OCI-LY1 (cell line): Measurements from ENCODE around the gene MAP2K2.

Experiments
- H2AFZ ChIP-seq: fragments of 200-600 bp; sonication (generic), shearing (Covaris generic); 2 replicates; pipeline ENCODE4 v1.6.0; 2014; ENCODE audit warnings: antibody characterized with exemption, mild to moderate bottlenecking, low read length
- H3F3A ChIP-seq: fragments of 200-600 bp; sonication (generic), shearing (Covaris generic); 2 replicates; pipeline ENCODE4 v1.6.0; 2014; ENCODE audit warnings: mild to moderate bottlenecking, antibody characterized with exemption, low read length, moderate library complexity; ENCODE audit not compliant: insufficient read depth
- H3K27ac ChIP-seq: fragments of 200-600 bp; sonication (generic); 2 replicates; pipeline ENCODE4 v1.5.1; 2014; ENCODE audit warnings: low read length, mixed run types, mild to moderate bottlenecking, low read depth; ENCODE audit not compliant: poor library complexity, severe bottlenecking
- H3K27me3 ChIP-seq: fragments of 200-600 bp; sonication (generic); 2 replicates; pipeline ENCODE4 v1.6.0; 2014; ENCODE audit warnings: antibody characterized with exemption, mild to moderate bottlenecking, low read length, moderate library complexity; ENCODE audit not compliant: insufficient read depth
- H3K36me3 ChIP-seq: fragments of 200-600 bp; sonication (generic); 2 replicates; pipeline ENCODE4 v1.6.1; 2014; ENCODE audit warnings: mild to moderate bottlenecking, antibody characterized with exemption, low read length, moderate library complexity, mixed read lengths; ENCODE audit not compliant: insufficient read depth
- H3K4me1 ChIP-seq: fragments of 200-600 bp; sonication (generic); 2 replicates; pipeline ENCODE4 v1.5.1; 2014; ENCODE audit warnings: mild to moderate bottlenecking, low read length, moderate library complexity; ENCODE audit not compliant: insufficient read depth, severe bottlenecking
- H3K4me2 ChIP-seq: fragments of 200-600 bp; sonication (generic), shearing (Covaris generic); 2 replicates; pipeline ENCODE4 v1.6.1; 2014; ENCODE audit warnings: low read length
- H3K4me3 ChIP-seq: fragments of 200-600 bp; sonication (generic); 2 replicates; pipeline ENCODE4 v1.5.1; 2014; ENCODE audit warnings: low read length, low read depth, mild to moderate bottlenecking, mixed read lengths; ENCODE audit not compliant: poor library complexity, severe bottlenecking
- H3K79me2 ChIP-seq: fragments of 200-600 bp; shearing (Covaris generic); 2 replicates; pipeline ENCODE4 v1.6.1; 2016; ENCODE audit warnings: mixed run types, low read length, mixed read lengths; ENCODE audit not compliant: insufficient read depth
- H3K9ac ChIP-seq: fragments of 200-600 bp; sonication (generic), shearing (Covaris generic); 2 replicates; pipeline ENCODE4 v1.6.1; 2014; ENCODE audit warnings: mild to moderate bottlenecking, low read length, mixed read lengths
- H3K9me2 ChIP-seq: fragments of 200-600 bp; sonication (generic), shearing (Covaris generic); 2 replicates; pipeline ENCODE4 v1.6.1; 2014; ENCODE audit warnings: low read depth, mild to moderate bottlenecking, low read length, mixed read lengths
- H3K9me3 ChIP-seq: fragments of 200-600 bp; shearing (Covaris generic); 2 replicates; pipeline ENCODE4 v1.6.1; 2014; ENCODE audit warnings: low read length, mixed read lengths
- H4K20me1 ChIP-seq: fragments of 200-600 bp; sonication (generic), shearing (Covaris generic); 2 replicates; pipeline ENCODE4 v1.6.0; 2016; ENCODE audit warnings: mild to moderate bottlenecking, low read length; ENCODE audit not compliant: insufficient read depth
- EZH2 ChIP-seq: fragments of 200-600 bp; sonication (generic), shearing (Covaris generic); IDR thresholded peaks from 2 replicates; pipeline ENCODE4 v1.8.0; 2017; ENCODE audit warnings: borderline replicate concordance, mixed run types, mild to moderate bottlenecking, antibody characterized with exemption, low read length, moderate library complexity, mixed read lengths
- TF ChIP-seq, protein P1 (sequence below): fragments of 200-600 bp; sonication (generic), shearing (Covaris generic); IDR thresholded peaks from 2 replicates; pipeline ENCODE4 v1.5.1; 2017; ENCODE audit warnings: mild to moderate bottlenecking, antibody characterized with exemption, low read length, moderate library complexity, mixed read lengths

MAP2K2 gene

GRCh38 chr19:4101496-4101770 is 22.5 kb downstream of the MAP2K2 start:
- no peak overlapping the region for H3K4me2 ChIP-seq
- TF ChIP-seq, protein P1, sequence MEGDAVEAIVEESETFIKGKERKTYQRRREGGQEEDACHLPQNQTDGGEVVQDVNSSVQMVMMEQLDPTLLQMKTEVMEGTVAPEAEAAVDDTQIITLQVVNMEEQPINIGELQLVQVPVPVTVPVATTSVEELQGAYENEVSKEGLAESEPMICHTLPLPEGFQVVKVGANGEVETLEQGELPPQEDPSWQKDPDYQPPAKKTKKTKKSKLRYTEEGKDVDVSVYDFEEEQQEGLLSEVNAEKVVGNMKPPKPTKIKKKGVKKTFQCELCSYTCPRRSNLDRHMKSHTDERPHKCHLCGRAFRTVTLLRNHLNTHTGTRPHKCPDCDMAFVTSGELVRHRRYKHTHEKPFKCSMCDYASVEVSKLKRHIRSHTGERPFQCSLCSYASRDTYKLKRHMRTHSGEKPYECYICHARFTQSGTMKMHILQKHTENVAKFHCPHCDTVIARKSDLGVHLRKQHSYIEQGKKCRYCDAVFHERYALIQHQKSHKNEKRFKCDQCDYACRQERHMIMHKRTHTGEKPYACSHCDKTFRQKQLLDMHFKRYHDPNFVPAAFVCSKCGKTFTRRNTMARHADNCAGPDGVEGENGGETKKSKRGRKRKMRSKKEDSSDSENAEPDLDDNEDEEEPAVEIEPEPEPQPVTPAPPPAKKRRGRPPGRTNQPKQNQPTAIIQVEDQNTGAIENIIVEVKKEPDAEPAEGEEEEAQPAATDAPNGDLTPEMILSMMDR = no peak
- no peak for TF ChIP-seq EZH2
- no peak overlapping the region for H3K4me3 ChIP-seq
- H3F3A ChIP-seq = no peaks in the 10 kb centered on the region
- no peak overlapping the region for H3K27ac ChIP-seq
- peaks cover 84% of the 10 kb centered on the region for H3K36me3 ChIP-seq
- H3K9me2 ChIP-seq = no peaks in the 10 kb centered on the region
- no peaks in the 10 kb centered on the region for H4K20me1 ChIP-seq
- no peak overlapping the region for H3K9ac ChIP-seq
- no peak overlapping the region for H2AFZ ChIP-seq
- no peaks in the 10 kb centered on the region for H3K9me3 ChIP-seq
- no peaks in the 10 kb centered on the region for H3K79me2 ChIP-seq
- H3K4me1 ChIP-seq = no peaks in the 10 kb centered on the region
- no peaks in the 10 kb centered on the region for H3K27me3 ChIP-seq

GRCh38 chr19:4100647-4101495 is 23.1 kb downstream of the MAP2K2 start:
- H3K36me3 ChIP-seq = peaks cover 85% of the 10 kb centered on the region

DNA sequence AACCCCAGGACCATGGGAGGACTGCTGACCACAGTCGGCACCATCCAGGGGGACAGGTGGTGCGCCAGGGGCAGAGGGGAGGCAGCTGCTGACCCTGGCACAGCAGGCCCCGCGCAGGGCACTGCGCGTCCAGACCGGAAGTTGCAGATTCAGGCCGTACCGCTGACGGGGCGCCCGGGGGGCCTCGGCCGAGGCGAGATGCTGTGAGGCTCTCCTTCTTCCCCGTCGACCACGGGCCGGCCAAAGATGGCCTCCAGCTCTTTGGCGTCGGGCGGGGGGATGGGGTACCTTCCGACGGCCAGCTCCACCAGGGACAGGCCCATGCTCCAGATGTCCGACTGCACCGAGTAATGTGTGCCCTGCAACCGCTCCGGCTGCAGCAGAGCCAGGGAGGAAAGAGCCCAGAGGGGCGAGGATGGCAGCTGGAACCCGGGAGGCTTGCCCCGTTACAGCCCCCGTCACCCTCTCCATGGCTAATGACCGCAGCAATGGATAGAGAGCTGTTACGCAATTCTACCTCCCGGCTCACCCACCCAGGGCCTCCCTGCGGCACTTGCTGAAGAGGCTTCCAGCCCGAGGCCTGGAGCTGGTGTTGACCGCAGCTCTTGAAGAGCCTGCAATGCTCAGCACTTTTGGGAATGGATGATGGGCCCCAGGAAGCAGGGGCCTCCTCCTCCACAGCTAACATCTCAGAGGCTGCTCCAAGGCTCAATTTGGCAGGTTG is 24.7 kb downstream of the MAP2K2 start:
- no peak overlapping the region for H3K4me2 ChIP-seq
- no peak overlapping the region for H3K9ac ChIP-seq
- H4K20me1 ChIP-seq = no peaks in the 10 kb centered on the region
- no peaks in the 10 kb centered on the region for H3F3A ChIP-seq
- H3K27me3 ChIP-seq = no peaks in the 10 kb centered on the region
- H3K27ac ChIP-seq = no peak overlapping the region
- no peak overlapping the region for H2AFZ ChIP-seq
- no peak overlapping the region for H3K4me3 ChIP-seq
- no peaks in the 10 kb centered on the region for H3K4me1 ChIP-seq
- H3K79me2 ChIP-seq = no peaks in the 10 kb centered on the region
- H3K9me3 ChIP-seq = no peaks in the 10 kb centered on the region
- no peaks in the 10 kb centered on the region for H3K9me2 ChIP-seq
- H3K36me3 ChIP-seq = peaks cover 82% of the 10 kb centered on the region
- no peak for TF ChIP-seq EZH2
- TF ChIP-seq, protein P1 = no peak

More at GRCh38 chr19:4100647-4101495, 23.1 kb downstream of the MAP2K2 start:
- Histone ChIP-seq H3K27me3 (no peaks in the 10 kb centered on the region), H3F3A (no peaks in the 10 kb centered on the region), H3K27ac (no peak overlapping the region), H3K4me1 (no peaks in the 10 kb centered on the region), H4K20me1 (no peaks in the 10 kb centered on the region), H3K4me2 (no peak overlapping the region), H3K79me2 (no peaks in the 10 kb centered on the region), H3K9me3 (no peaks in the 10 kb centered on the region), H3K9ac (no peak overlapping the region), H2AFZ (no peak overlapping the region), H3K4me3 (no peak overlapping the region), H3K9me2 (no peaks in the 10 kb centered on the region)
- TF ChIP-seq, protein P1 = no peak
- TF ChIP-seq EZH2 = no peak
